GM18519 (cell line): ENCODE measurements around the gene ANKRD17.
"Not testable (repeated sequence)": the region's sequence is repeated elsewhere in the genome, so short reads cannot be mapped to it uniquely, and the experiment has no call there.

Source experiments
- ATAC-seq: cut with Tn5 transposase; IDR thresholded peaks from one replicate; pipeline ENCODE4 v1.9.1; 2021; ENCODE audit warnings: mild to moderate bottlenecking, moderate library complexity; ENCODE audit not compliant: unreplicated experiment, low FRiP score

ANKRD17 gene

DNA sequence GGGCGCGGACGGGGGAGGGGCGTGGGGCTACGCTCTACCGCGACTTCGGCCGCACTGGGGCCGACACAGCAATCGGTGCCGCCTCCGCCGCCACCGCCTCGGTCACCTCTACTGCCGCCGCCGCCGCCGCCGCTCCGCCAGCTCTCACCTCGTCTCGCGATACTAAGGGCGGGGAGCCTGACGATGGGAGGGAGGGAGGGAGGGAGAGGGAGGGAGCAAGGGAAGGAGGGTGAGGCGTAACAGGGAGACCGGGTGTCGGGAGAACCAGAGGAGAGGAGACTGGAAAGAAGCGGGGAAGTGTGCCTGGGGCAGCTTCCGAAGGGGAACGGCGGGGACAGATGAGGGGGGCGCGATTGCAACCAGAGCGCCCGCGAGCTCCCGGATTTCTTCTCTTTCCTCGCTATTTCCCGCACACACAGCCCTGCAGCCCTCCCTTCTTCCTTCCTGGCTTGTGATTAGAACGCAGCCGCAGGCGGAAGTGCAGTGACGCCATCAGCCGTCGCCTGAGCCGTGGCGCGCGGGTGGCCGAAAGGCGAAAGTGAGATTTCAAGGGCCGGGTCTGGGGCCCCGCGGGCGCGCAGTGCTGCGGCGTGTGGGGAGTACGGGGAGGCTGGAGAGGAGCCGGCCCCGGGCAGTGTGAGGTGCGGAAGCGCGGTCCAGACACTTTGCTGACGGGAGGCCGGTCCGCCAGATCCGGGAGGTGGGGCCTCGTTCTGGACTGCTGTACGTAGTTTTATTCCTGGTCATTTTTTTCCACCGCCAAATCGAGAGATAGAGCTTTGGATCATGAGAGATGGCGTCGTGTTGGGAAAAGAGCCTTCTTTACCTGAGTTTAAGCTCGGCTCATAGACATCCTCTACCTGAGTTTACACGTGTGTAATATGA lies at the start of gene ANKRD17:
ANKRD17 (minus strand) TSS at position 113 of the 885 bp plus-strand sequence. CDS start 130 bp downstream, outside the sequence.
- ATAC-seq = peak; percentile 67

DNA sequence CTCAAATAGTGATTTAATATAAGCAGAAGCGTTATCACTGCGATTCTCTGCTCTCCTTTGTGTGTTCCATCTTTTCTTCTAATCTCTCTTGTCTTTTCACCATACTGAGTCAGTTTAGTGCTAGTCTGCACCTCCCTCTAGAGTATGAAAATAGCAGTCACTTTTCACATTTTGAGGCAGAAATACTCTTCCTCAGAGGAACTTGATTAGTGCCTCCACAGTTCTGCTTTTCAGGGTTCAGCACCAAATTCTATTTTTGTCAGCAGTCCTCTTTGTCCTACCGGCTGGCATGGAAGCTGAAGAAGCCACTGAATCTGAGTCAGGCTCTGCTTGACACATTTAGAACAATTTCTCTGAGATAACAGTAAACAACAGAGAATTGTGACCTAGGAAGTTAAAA lies 49.7 kb upstream of the ANKRD17 start:
- no peak for ATAC-seq

DNA sequence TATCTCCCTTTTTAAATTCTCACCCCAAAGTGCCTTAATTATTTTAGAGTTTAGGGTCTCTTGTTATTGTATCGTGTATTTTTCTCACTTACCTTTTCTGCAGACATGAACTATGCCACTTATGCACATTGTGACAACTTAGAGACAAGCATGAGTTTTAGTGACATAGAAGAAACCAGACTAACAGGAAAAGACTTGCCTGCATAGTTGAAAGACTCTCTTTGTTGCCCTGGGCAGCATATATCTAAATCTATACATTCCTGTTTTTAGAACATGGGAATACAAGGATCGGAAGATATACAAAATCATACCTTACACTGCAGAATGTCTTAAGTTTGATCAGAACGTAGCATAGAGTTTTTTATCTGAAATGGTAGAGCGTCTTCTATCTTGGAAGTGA lies 45.1 kb upstream of the ANKRD17 start:
- ATAC-seq = no peak

DNA sequence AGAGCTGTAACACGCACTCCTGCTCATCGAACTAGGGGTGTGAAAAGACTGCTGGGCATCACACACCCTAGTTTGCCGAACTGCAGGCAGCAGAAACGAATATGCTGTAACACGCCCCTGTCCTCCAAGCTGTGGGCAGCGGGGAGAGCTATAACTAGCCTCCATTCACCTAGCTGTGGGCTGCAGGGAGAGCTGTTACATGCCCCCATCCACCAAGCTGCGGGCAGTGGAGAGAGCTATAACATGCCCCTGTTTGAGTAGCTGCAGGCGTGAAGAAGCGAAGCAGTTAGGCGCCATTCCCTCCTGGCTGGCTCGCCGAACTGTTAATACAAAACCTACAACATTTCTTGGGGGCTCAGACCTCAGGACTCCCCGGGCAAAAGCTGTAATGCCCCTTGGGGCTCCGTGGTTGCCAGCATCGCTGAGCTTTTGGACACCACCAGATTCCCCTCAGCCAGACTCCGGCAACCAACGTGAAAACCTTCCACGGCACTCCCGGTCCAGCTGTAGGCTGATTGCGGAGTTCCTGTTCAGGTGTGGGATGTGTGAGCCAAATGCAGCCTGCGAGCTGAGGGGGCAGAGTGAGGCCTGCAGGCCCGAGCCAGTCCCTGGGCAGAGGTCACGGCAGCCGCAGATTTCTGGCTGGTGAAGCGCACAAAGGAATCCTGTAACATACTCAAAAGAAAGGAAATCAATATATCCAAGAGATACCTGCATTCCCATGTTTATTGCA lies 41.1 kb upstream of the ANKRD17 start:
- ATAC-seq = no peak

- ATAC-seq = not testable (repeated sequence)
Measured at GRCh38 chr4:73292661-73293060, 34.1 kb upstream of the ANKRD17 start.

- no peak for ATAC-seq
Measured at GRCh38 chr4:73281982-73282381, 23.4 kb upstream of the ANKRD17 start.

- no peak for ATAC-seq
Measured at GRCh38 chr4:73281396-73281795, 22.8 kb upstream of the ANKRD17 start.

- ATAC-seq = no peak
Measured at GRCh38 chr4:73277201-73277600, 18.6 kb upstream of the ANKRD17 start.

DNA sequence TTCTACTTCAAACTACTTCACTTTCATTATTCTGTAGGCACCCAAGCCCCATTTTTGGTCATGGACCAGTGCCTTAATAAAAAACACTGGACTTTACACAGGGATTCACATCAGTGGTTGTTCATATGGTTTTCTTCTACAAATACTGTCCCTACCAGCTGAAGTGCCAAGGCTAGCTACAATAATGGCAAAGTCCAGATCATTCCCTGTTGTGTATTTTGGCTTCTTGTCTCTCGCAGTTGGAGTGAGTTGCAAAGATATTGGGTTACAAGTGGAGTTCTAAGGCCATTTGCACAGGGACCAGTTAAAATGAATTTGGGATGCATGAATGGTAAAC lies 16.7 kb upstream of the ANKRD17 start:
- ATAC-seq = no peak

GRCh38 chr4:73272816-73273215 lies 14.2 kb upstream of the ANKRD17 start:
- no peak for ATAC-seq

DNA sequence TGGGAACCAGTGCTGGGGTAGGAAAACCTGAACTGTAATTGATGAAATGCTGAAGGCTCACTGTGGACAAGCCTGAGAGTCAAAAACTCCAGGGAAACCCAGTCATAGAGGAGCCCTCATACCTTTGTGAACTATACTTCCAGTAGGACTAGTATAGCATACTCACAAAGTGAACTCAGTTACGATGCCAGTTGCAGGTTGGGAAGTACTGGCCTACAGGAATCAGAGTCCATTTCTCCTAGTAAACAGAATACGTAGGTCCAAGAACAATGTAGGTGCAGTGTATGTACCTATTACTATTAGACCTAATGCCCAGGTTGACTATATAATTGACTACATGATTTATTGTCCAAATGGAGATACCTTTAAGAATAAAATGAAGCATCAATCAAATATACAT lies 8.5 kb upstream of the ANKRD17 start:
- no peak for ATAC-seq

GRCh38 chr4:73259571-73260090 lies 1.0 kb upstream of the ANKRD17 start:
- ATAC-seq = peak; percentile 3

DNA sequence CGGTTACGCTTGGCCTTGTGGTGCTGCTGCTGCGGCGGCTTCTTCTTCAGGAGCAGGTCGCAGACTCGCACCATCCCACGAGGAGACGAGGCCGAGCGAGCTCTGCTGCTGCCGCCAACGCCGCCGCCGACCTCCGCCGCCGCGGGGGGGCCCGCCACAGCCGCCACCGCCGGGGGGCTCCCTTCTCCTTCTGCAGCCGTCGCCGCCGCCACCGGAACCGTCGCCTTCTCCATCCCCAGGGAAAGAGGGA lies 237 bp downstream of the ANKRD17 start:
- peak; percentile 12 for ATAC-seq

DNA sequence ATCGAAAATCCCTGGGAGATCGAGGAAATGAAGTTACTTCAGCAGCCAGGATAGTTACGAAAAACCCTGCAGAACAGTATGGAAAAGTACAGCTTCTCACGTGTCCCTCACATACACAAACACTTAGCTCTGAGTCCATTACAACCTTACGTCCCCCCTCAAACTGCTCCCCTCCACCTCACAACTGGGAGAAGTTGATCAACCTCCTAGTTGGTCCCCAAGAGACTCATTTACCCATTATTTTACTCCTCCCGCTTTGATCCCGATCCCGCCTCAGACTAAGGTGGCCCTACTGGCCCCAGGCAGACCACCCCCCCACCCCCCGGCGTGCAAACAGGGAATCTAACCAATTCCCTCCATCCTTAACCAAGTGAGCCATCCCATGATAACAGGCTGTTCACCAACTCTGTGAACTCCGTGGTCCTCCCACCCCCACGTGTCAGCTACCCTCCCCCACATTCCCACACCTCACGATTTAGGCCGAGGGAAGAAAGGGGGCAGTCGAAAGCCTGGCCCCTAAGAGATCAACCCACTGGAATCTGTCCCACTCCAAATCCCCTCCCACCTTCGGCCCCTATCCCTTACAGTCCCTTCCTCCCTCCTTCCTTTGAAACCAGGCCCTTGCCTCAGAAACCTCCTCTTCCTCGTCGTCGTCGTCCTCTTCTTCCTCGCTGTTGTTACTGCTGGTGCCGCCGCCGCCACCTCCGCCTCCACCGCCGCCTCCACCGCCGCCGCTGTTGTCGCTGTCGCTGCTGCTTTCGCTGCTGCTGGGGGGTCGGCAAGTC lies 755 bp downstream of the ANKRD17 start:
- ATAC-seq = no peak

DNA sequence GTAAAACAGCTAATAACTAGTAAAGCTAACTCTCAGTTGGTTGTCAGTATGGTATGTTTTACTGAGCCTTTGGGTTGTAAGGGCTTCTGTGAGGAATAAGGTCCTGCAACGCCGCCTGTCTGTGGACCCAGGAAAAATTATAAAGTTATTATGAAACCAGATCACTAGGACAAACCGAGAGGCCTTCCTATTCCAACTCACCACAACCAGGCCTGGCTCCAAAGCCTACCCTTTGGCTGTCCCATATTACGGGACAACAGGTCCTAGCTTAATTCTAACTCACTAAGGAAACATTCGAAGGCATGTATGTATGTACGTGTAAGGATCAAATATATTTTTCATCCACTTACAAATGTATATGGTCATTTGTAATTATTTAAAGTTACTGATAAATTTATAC lies 1.4 kb downstream of the ANKRD17 start:
- peak; percentile 27 for ATAC-seq

GRCh38 chr4:73255847-73256246 lies 2.8 kb downstream of the ANKRD17 start:
- ATAC-seq = not testable (repeated sequence)

DNA sequence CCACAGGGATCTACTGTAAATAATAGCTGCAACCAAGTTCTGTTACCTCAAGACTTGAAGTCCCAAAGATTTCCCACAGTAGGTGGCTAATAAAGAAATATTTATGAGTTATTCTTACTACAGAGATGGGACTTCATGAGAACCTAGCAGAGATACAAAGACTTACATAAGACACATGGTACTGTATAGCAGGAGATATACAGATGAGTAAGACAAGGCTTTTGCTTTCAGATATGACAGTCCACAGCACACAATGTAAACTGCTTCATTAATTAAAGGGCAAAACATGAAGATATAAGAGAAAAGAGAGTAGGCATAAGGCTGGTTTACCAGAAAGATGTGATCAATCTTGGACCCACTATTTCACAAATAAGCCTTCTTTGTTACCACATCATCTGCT lies 6.6 kb downstream of the ANKRD17 start:
- peak; percentile 52 for ATAC-seq

DNA sequence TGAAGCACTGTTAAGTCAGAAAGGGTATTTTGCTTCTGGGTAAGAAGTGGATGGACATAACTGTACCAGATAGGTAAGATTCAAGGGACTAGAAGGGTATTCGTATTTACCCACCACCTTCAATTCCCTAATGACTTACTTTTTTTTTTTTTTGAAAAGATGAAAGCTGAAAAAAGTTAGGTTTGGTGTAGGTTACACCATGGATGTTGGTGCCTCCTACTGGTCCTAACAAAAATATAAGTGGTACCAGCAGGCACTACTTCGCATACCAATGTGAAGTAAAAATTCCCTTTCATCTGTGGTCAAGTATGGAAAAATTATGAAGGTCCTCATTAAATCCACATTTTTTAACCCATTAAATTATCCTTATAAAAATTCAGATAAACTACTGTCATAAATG lies 7.2 kb downstream of the ANKRD17 start:
- no peak for ATAC-seq

- ATAC-seq = no peak
Measured at GRCh38 chr4:73250642-73251041, 8.0 kb downstream of the ANKRD17 start.

GRCh38 chr4:73248821-73249220 lies 9.8 kb downstream of the ANKRD17 start:
- ATAC-seq = no peak

DNA sequence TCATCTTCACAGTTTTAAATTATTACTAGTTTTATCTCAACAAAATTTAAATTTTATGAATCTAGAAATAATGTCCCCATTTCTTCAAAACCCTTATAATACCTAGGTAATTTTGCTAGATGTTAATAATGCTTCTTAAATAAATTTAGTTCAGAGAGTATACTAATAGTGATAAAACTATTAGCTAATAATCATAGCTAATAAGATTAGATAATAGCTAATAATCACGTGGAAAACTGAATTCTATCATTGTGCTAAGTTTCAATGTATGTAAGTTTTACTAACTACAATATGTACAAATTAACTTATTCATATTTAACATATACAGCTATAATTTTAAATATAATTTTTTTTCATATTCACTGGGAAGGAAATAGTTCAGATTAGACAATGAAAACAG lies 10.2 kb downstream of the ANKRD17 start:
- ATAC-seq = no peak
